ENCODE results near the gene HPDL. TPM values are rescaled to one million over a fixed set of nuclear protein-coding genes. Genes with fewer than 3 reads are reported as not detected.

The HPDL gene
- total and polyA plus RNA-seq, 2 of the 4 experiments (the other 2 are of a cell fraction) = 0.54 to 1.1 TPM

DNA sequence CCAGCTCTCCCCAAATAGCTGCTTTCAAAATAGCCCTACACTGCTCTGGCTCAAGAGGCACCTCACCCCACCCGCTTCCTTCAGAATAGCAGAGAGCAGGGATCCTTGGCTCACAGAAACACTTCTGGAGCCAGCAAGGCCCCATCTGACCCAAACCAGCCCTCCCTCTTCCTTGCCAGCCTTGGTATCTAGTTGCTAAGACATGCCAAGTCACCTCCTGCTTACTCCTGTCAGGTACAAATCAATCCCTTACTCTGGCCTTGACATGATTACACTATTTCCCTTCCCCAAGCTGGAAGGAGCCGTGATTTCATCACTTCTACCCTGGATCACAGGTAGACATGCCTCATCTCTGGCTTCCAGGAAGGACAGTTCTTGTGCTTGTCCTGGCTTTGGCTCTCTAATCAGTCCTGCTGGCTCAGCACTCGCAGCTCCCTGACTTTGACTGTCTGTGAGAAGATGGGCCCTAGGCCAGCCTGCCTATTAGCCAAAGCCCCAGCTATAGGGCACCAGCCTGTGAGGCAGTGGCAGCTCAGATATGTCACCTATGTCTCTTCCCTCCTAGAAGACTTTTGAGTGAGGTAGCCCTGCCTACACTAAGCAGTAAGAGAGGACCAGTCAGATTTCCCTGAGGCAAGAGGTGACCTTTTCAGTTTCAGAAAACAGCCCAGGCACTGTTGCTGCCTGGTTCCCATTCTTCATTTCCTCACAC lies 22.4 kb downstream of the HPDL start:
- no peak overlapping the region for H2BK5ac ChIP-seq (ENCODE audit: low read depth, low read length, poor library complexity, severe bottlenecking)
- no peak overlapping the region for H3K9ac ChIP-seq (ENCODE audit: low read depth, low read length)
- H3K79me1 ChIP-seq (ENCODE audit: low read depth in 1 of 2, low read length in 2 of 2) = peaks cover 0 to 2% of the 10 kb centered on the region in 2 experiments; a peak in 1 of 4 replicates
- H3K27ac ChIP-seq (ENCODE audit: insufficient read depth, low read length) = no peak overlapping the region
- WGBS, 2 experiments (ENCODE audit: extremely low coverage in 2 of 2, insufficient read length in 1 of 2) = 100% methylated on average over 1 of the region's 3 CpGs; no CpG with 5 or more reads in 1 of the 2 experiments
- peak overlapping the region; percentile 18 for H2AFZ ChIP-seq (replicated peaks; ENCODE audit: low read length, poor library complexity)
- H2BK120ac ChIP-seq (ENCODE audit: low read depth, low read length) = no peak overlapping the region
- peak; percentile 50 for ATAC-seq (ENCODE audit: low read depth)
- intact Hi-C loops (cut with micrococcal nuclease) = no loop called here
- no peak overlapping the region for H3K14ac ChIP-seq (replicated peaks; ENCODE audit: low read depth, low read length)
- H4K20me1 ChIP-seq (ENCODE audit: insufficient read depth, low read length) = no peaks in the 10 kb centered on the region
- no peak overlapping the region for H3K4me2 ChIP-seq (ENCODE audit: low read depth, low read length)
- H3K56ac ChIP-seq (ENCODE audit: extremely low read depth, insufficient read depth, low read length) = no peak overlapping the region
- H4K91ac ChIP-seq (ENCODE audit: insufficient read depth, low read depth, low read length) = no peak overlapping the region
- in situ Hi-C loops (cut with MboI; ENCODE audit: low sequenced_read_pairs) = loop anchor here (5.0 kb wide), 1 partner anchor 143 kb away; the partner anchor contains the start of gene TESK2
- peaks cover 14% of the 10 kb centered on the region for H3K4me1 ChIP-seq (ENCODE audit: control insufficient read depth, insufficient read depth, low read length)
- no peak overlapping the region for H2AK9ac ChIP-seq (replicated peaks; ENCODE audit: low read depth, low read length, poor library complexity)
- no peak overlapping the region for H2BK20ac ChIP-seq (ENCODE audit: low read depth, low read length)
- POLR2A ChIA-PET (ENCODE audit: unreplicated experiment) = no interaction called here
- H3K36me3 ChIP-seq (ENCODE audit: control insufficient read depth, insufficient read depth, low read length) = peaks cover 11% of the 10 kb centered on the region
- no peak overlapping the region for H4K5ac ChIP-seq (ENCODE audit: low read depth, low read length)
- peaks cover 14% of the 10 kb centered on the region for H3K9me1 ChIP-seq (ENCODE audit: insufficient read depth, low read length)
- no peak overlapping the region for H3K18ac ChIP-seq (ENCODE audit: low read depth, low read length)
- no peak overlapping the region for H2BK15ac ChIP-seq (ENCODE audit: low read depth, low read length)
- no peak overlapping the region for H4K8ac ChIP-seq (ENCODE audit: low read depth in 2 of 2, low read length in 2 of 2)
- H3K27me3 ChIP-seq (ENCODE audit: control insufficient read depth, insufficient read depth, low read length) = no peaks in the 10 kb centered on the region
- TF ChIP-seq POLR2A (IDR thresholded peaks at IDR 0.05; ENCODE audit: low read depth, low read length) (no peak), BHLHE40 (IDR thresholded peaks at IDR 0.05; ENCODE audit: low read depth, low read length) (no peak), CEBPB (IDR thresholded peaks at IDR 0.05; ENCODE audit: low read depth, low read length) (no peak), MAZ (IDR thresholded peaks at IDR 0.05; ENCODE audit: borderline replicate concordance, low read depth, low read length) (no peak), NFE2L2 (IDR thresholded peaks at IDR 0.05; ENCODE audit: low read depth, low read length) (no peak), USF2 (IDR thresholded peaks at IDR 0.05; ENCODE audit: low read depth, low read length) (no peak), CHD1 (IDR thresholded peaks at IDR 0.05; ENCODE audit: low read depth, low read length) (no peak), SMC3 (IDR thresholded peaks at IDR 0.05; ENCODE audit: low read depth, low read length) (no peak), CTCF (conservative IDR thresholded peaks at IDR 0.05; ENCODE audit: low read depth, low read length) (no peak), MXI1 (IDR thresholded peaks at IDR 0.05; ENCODE audit: borderline replicate concordance, low read depth, low read length) (no peak)
- no TSS peak for BruUV-seq (replicated peaks)
- H3K4me3 ChIP-seq (ENCODE audit: insufficient read depth, low read depth, low read length) = no peak overlapping the region
- no peak overlapping the region for H3K23ac ChIP-seq (ENCODE audit: low read depth, low read length)
- no peaks in the 10 kb centered on the region for H3K9me3 ChIP-seq (ENCODE audit: control insufficient read depth, insufficient read depth, low read length)
- no peak for DNase-seq
- no peak overlapping the region for H3K4ac ChIP-seq (ENCODE audit: low read depth, low read length)
- H2AK5ac ChIP-seq (ENCODE audit: low read depth, low read length) = no peak overlapping the region
- dilution Hi-C loops (cut with HindIII; ENCODE audit: low sequenced_read_pairs, unreplicated experiment) = no loop called here
- CTCF ChIA-PET = interaction anchor here (1.6 kb wide), 1 partner anchor 11 kb away, joined by 4 read pairs; no protein-coding TSS in a partner anchor

Data from IMR-90 (cell line).